ENCODE results near the gene MACROD2.

Gene MACROD2

DNA sequence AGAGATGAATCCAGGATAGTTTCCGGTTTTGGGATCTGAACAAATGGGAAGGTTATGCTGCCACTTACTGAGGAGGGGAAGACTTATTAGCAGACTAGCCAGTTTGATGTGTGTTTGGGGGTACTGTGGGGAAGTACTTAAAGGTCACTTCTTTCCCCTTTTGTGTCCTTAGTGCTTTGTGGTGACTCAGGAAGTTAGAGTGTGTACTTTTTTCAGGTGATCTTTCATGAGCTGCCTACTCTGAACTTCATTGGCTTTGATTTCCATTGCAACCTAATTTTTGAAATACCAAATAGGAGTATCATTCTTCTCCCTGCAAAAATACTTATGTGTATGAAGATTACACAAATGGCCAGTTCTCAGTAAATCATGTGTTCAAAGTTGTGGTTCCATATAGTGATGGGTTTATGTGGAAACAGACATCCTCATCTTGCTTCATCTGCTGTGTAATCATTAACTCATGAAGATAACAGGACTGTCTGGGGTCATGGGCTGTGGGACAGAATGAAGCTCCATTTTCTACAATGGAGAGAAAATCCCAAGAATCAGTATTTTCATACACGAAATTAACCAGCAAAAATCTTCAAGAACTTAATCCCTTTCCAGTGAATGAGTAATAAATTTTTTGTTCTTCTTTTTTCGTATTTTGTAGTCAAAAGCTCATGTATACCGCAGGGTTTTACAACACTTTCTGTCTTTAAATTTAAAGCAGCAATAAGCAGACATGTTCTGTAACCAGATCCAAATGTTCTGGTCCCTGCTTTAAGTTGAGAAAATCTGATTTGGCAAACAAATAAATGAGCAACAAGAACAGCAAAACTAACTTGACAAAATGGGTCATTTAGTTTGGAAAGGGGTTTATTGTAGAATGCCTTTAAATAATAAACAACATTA, 614.3 kb downstream of the MACROD2 start:
- no peak for DNase-seq

GRCh38 chr20:14611479-14611878, 616.2 kb downstream of the MACROD2 start:
- no peak for DNase-seq

GRCh38 chr20:14612391-14612790, 617.1 kb downstream of the MACROD2 start:
- no peak for DNase-seq

DNA sequence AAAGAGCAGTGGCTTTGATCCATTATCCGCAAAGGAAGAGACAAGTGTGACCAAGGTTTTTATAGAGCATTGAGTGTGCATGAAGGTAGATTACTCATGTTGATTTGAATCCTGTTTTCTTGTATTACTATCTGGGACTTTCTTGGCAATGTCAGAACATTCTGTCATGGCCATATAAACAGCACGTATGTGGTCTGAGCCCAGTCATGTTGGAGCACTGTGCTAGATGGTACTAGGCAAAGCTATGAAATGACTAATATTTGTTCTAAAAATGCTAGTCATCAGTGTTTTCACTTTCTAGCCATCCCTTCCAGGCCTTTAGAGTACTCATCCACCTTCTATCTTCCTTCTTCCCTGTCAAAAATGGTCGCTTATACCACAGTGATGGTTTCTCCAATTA, 620.7 kb downstream of the MACROD2 start:
- no peak for DNase-seq

DNA sequence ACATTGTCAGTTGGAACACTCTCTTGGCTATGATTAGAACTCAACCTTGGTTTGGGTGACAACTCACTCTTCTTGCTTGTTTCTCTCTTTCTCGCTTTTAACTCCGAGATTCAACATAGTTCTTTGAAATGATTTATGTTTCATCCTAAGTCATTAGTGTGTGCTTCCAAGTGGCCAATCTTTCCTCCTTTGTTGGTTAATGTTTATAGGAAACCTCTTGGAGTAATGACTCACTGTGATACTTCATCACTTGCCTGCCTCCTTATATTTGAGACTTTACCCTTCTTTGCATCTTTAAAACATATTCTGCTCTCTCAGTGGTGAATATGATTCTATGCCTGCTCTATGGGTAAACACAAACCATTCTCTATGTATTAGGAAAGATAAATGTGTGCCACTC, 621.8 kb downstream of the MACROD2 start:
- DNase-seq: no peak

DNA sequence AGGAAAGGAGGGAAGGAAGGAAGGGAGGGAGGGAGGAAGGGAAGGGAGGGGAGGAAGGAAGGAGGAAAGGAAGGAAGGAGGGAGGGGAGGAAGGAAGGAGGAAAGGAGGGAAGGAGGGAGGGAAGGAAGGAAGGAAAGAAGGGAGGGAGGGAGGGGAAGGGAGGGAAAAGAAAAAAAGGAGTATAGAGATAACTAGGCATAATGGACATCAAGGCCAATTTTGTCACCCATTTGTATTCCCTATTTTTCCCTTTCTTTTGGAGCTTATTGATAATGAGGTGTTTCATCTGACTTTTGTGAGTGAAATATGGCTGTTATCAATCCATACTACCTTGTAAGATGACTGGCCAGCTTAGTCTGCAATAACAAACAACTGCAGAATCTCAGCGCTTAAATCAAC, 624.1 kb downstream of the MACROD2 start:
- no peak for DNase-seq

- no peak for DNase-seq
These were observed 627.5 kb downstream of the MACROD2 start for GRCh38 chr20:14622796-14623195.

- no peak for DNase-seq
These were observed 635.7 kb downstream of the MACROD2 start for GRCh38 chr20:14631011-14631410.

- no peak for DNase-seq
These were observed 637.6 kb downstream of the MACROD2 start for GRCh38 chr20:14632906-14633305.

- DNase-seq: no peak
These were observed 638.2 kb downstream of the MACROD2 start for GRCh38 chr20:14633507-14633906.

DNA sequence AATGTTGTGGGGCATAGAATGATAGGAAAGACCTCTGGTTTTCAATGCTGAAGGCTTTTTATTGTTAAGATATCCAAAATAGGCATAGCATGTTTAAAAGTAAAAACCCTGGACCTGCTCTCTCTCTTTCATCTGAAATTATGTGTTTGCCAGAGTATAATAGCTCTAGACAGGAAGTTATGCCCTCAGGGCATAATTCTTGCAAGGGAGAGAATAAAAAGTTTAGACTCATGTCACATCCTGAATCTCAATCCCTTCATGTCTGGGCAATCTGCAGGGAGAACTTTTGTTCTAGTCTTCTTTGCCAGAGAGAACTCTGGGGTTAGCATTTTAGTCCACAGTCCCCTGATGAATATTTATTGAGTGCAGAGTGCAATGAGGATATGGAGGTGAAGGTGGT, 639.3 kb downstream of the MACROD2 start:
- DNase-seq: no peak

- DNase-seq: no peak
These were observed 642.1 kb downstream of the MACROD2 start for GRCh38 chr20:14637441-14637840.

- DNase-seq: no peak
These were observed 647.8 kb downstream of the MACROD2 start for GRCh38 chr20:14643146-14643545.

- no peak for DNase-seq
These were observed 648.2 kb downstream of the MACROD2 start for GRCh38 chr20:14643556-14643955.

GRCh38 chr20:14644306-14645097, 649.2 kb downstream of the MACROD2 start:
- DNase-seq: no peak

DNA sequence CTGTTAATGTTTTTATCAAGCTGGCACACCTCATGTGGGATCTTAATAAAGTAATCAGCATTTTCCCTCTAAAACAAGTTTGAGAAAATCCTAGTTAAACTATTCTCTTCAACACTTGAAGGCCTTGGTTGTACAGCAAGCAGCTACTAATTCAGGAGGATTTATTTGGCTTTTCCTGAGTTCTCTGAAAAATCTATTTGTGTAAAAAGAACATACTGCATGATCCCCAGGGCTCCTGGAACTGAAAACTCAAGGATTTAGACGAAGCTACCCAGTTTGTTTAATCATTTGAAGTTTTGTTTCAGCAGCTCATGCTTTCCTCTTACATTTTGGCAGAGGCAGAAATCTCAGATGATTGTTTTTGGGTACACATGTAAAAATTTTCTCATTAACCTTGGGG, 651.7 kb downstream of the MACROD2 start:
- DNase-seq: no peak

- DNase-seq: no peak
These were observed 654.3 kb downstream of the MACROD2 start for GRCh38 chr20:14649662-14650061.

DNA sequence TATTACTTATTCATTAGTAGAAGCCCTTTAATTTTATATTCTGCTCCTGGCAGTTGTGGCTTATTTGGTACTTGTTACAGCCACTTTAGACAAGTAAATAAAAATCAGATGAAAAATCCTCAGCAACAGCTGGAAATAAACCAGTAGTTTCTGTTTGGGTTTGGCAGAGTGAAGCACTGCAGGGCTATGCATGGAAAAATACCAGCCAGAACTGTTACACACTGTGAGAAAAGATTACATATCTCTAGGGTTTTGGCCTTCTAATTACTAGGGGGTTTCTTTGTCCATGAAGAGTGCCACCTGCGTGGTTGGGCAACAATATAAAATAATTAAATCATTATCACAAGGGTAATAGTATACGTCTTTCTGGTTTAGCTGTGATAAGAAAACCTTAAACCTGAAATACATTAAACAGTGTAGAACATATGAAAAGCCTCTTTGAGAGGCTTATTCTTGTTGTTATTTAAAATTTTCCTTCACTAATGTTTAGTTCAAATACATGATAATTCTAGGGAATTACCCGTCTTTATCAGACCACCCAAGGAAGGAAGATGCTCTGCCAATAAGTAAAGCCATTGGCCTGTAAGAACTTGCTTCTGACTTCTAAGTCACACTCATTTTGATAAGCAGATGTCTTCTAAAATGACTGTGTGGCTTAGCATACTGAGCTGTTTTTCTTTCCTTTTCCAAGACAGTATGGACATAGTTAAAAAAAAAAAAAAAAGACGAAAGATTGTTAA, 662.1 kb downstream of the MACROD2 start:
- no peak for DNase-seq

- DNase-seq: no peak
These were observed 668.8 kb downstream of the MACROD2 start for GRCh38 chr20:14664101-14664500.

- DNase-seq: no peak
These were observed 671.4 kb downstream of the MACROD2 start for GRCh38 chr20:14666696-14667095.

DNA sequence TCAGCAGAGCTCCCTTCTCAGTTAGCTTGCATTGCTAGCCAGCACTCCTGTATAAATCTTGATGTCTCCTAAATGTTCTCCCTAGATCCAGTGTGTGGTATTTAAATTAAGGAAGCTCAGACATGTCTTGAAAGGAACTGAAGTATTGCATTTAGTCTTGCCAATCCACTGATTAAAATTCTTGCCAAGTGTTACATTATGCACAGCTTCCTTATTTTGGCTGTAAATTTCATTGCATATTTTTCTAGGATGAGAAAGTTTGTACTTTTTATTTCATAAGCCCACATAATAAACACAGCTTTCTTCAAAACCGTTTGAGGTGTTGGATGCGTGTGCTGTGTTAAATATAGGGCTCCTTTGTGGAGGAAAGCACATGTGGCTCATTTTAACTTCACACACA, 671.9 kb downstream of the MACROD2 start:
- no peak for DNase-seq

DNA sequence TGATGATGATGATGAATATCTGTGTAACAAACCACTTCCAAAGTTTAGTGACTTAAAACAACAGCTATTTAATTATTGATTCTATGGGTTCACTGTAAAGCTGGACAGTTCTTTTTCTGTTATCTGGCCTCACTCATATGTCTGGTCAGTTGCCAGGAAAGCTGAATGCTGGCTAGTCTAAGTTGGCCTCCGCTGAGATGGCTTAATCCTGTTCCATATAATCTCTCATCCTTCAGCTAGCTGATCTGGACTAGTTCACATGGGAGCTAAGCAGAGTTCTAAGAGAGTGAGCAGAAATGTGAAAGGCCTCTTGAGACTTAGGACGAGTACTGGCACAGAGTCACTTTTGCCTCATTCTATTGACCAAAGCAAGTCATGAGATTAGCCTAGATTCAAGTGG, 676.8 kb downstream of the MACROD2 start:
- DNase-seq: peak; percentile 17

DNA sequence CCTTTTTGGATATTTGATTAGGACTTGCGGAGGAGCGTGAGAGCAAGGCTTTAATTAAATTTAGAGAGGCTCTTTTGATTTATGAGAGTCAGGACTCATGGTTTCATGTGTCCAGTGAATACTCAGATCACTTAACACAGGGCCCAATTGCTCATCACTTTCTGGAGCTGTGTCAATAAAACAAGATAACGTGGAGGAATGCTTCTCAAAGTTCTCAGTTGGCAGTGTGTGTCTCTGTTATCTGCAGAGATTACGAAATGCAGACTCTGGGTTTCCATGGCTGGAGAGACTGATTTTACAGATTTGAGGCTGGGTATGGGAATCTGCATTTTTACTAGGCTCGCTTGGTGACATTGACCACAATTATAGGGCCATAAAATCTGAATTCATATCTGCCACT, 677.8 kb downstream of the MACROD2 start:
- DNase-seq: no peak
